Osteocyte (in vitro differentiated cells): ENCODE results near the gene MUC3A. TPM values are rescaled to one million over a fixed set of nuclear protein-coding genes. Genes with fewer than 3 reads are reported as not detected.
"Not testable (repeated sequence)": the region's sequence is repeated elsewhere in the genome, so short reads cannot be mapped to it uniquely, and the experiment has no call there.

Experiments
- DNase-seq: peaks from one replicate; pipeline ENCODE4 v3.0.0; 2021; ENCODE audit warnings: mixed read lengths; ENCODE audit not compliant: unreplicated experiment; ENCODE audit errors: extremely low spot score
- H3K27ac Mint-ChIP-seq: one replicate; pipeline ENCODE4 v1.8.0; 2021; ENCODE audit warnings: mild to moderate bottlenecking, mixed read lengths; ENCODE audit not compliant: unreplicated experiment
- H3K27me3 Mint-ChIP-seq: one replicate; pipeline ENCODE4 v1.8.0; 2021; ENCODE audit warnings: mixed read lengths; ENCODE audit not compliant: unreplicated experiment
- H3K36me3 Mint-ChIP-seq: one replicate; pipeline ENCODE4 v1.8.0; 2021; ENCODE audit warnings: mixed read lengths; ENCODE audit not compliant: unreplicated experiment
- H3K4me1 Mint-ChIP-seq: one replicate; pipeline ENCODE4 v1.8.0; 2021; ENCODE audit warnings: mixed read lengths; ENCODE audit not compliant: unreplicated experiment
- H3K4me3 Mint-ChIP-seq: one replicate; pipeline ENCODE4 v1.8.0; 2021; ENCODE audit warnings: mild to moderate bottlenecking, moderate library complexity, mixed read lengths; ENCODE audit not compliant: unreplicated experiment
- H3K9me3 Mint-ChIP-seq: one replicate; pipeline ENCODE4 v1.8.0; 2021; ENCODE audit warnings: mixed read lengths; ENCODE audit not compliant: unreplicated experiment
- CTCF ChIP-seq: fragments of 200-600 bp; sonication (generic); IDR thresholded peaks from 2 replicates; pipeline ENCODE4 v1.5.0; 2021; ENCODE audit warnings: antibody characterized with exemption, mild to moderate bottlenecking, moderate library complexity
- total RNA-seq: library from RNA; stranded (reverse); gene quantifications from 2 replicates; pipeline ENCODE4 v1.2.1, GENCODE V29; 2021

Gene MUC3A
- total RNA-seq, 1 donor from 2014 or later: not detected

- peaks cover 2% of the 10 kb centered on the region for H3K4me1 Mint-ChIP-seq
- H3K27me3 Mint-ChIP-seq: peaks cover 40% of the 10 kb centered on the region
- no peak overlapping the region for H3K27ac Mint-ChIP-seq
- no peak for DNase-seq
- no peaks in the 10 kb centered on the region for H3K9me3 Mint-ChIP-seq
- no peak for TF ChIP-seq CTCF
- H3K4me3 Mint-ChIP-seq: no peak overlapping the region
- H3K36me3 Mint-ChIP-seq: no peaks in the 10 kb centered on the region
These were observed 28.3 kb upstream of the MUC3A start for GRCh38 chr7:100921039-100921438.

- H3K27ac Mint-ChIP-seq, H3K4me1 Mint-ChIP-seq, H3K4me3 Mint-ChIP-seq, H3K9me3 Mint-ChIP-seq, H3K36me3 Mint-ChIP-seq, DNase-seq: not testable (repeated sequence)
- H3K27me3 Mint-ChIP-seq: peaks cover 38% of the 10 kb centered on the region
These were observed 25.7 kb upstream of the MUC3A start for GRCh38 chr7:100923616-100924015.

GRCh38 chr7:100929808-100930174 lies 19.5 kb upstream of the MUC3A start:
- H3K27ac Mint-ChIP-seq: no peak overlapping the region
- H3K36me3 Mint-ChIP-seq: no peaks in the 10 kb centered on the region
- no peak overlapping the region for H3K4me3 Mint-ChIP-seq

GRCh38 chr7:100933734-100934133 lies 15.6 kb upstream of the MUC3A start:
- peaks cover 5% of the 10 kb centered on the region for H3K9me3 Mint-ChIP-seq
- no peak for DNase-seq
- no peak for TF ChIP-seq CTCF
- no peaks in the 10 kb centered on the region for H3K36me3 Mint-ChIP-seq
- H3K27me3 Mint-ChIP-seq: peaks cover 6% of the 10 kb centered on the region
- no peaks in the 10 kb centered on the region for H3K4me1 Mint-ChIP-seq
- H3K27ac Mint-ChIP-seq: no peak overlapping the region
- H3K4me3 Mint-ChIP-seq: no peak overlapping the region

More at GRCh38 chr7:100929808-100930174, 19.5 kb upstream of the MUC3A start:
- TF ChIP-seq CTCF: no peak
- Mint-ChIP-seq H3K4me1 (no peaks in the 10 kb centered on the region), H3K27me3 (peaks cover 6% of the 10 kb centered on the region), H3K9me3 (peaks cover 5% of the 10 kb centered on the region)
- DNase-seq: no peak

- H3K27ac Mint-ChIP-seq, H3K27me3 Mint-ChIP-seq, H3K4me1 Mint-ChIP-seq, H3K36me3 Mint-ChIP-seq, H3K4me3 Mint-ChIP-seq, DNase-seq, H3K9me3 Mint-ChIP-seq: not testable (repeated sequence)
These were observed 14.0 kb upstream of the MUC3A start for GRCh38 chr7:100935381-100935780.

GRCh38 chr7:100936167-100936566 lies 13.2 kb upstream of the MUC3A start:
- H3K4me3 Mint-ChIP-seq, H3K36me3 Mint-ChIP-seq, DNase-seq, H3K9me3 Mint-ChIP-seq, H3K4me1 Mint-ChIP-seq, H3K27me3 Mint-ChIP-seq, H3K27ac Mint-ChIP-seq: not testable (repeated sequence)
